Activated T-helper 1 cell treated with Interleukin-2 at 50 U/mL for 16 hours (primary cell): ENCODE data around the gene PHF21A.
"Not testable (repeated sequence)": the region's sequence is repeated elsewhere in the genome, so short reads cannot be mapped to it uniquely, and the experiment has no call there.

ENCODE experiments used
- DNase-seq: peaks from one replicate; pipeline ENCODE4 v3.0.0-alpha.2; 2020; ENCODE audit warnings: low read depth

The PHF21A gene

GRCh38 chr11:46036009-46036408, 85.2 kb downstream of the PHF21A start:
- no peak for DNase-seq

GRCh38 chr11:46034041-46034440, 87.2 kb downstream of the PHF21A start:
- DNase-seq, result no peak

GRCh38 chr11:46026606-46027293, 94.5 kb downstream of the PHF21A start:
- no peak for DNase-seq

- no peak for DNase-seq
These were observed 101.1 kb downstream of the PHF21A start for GRCh38 chr11:46020084-46020599.

GRCh38 chr11:46018651-46019050, 102.6 kb downstream of the PHF21A start:
- DNase-seq, result no peak

- no peak for DNase-seq
These were observed 103.9 kb downstream of the PHF21A start for GRCh38 chr11:46017341-46017740.

GRCh38 chr11:46015941-46016340, 105.3 kb downstream of the PHF21A start:
- DNase-seq, result no peak

GRCh38 chr11:46014168-46014567, 107.1 kb downstream of the PHF21A start:
- not testable (repeated sequence) for DNase-seq

- no peak for DNase-seq
These were observed 109.1 kb downstream of the PHF21A start for GRCh38 chr11:46012185-46012584.

GRCh38 chr11:46010100-46010499, 111.2 kb downstream of the PHF21A start:
- DNase-seq, result no peak

GRCh38 chr11:46009647-46010046, 111.6 kb downstream of the PHF21A start:
- DNase-seq, result no peak

GRCh38 chr11:46006418-46007070, 114.7 kb downstream of the PHF21A start:
- no peak for DNase-seq

- no peak for DNase-seq
These were observed 117.7 kb downstream of the PHF21A start for GRCh38 chr11:46003572-46003971.

GRCh38 chr11:46002189-46002588, 119.1 kb downstream of the PHF21A start:
- no peak for DNase-seq

GRCh38 chr11:46001448-46001914, 119.8 kb downstream of the PHF21A start:
- DNase-seq, result no peak

- no peak for DNase-seq
These were observed 123.7 kb downstream of the PHF21A start for GRCh38 chr11:45997599-45997998.

GRCh38 chr11:45995342-45995734, 125.9 kb downstream of the PHF21A start:
- no peak for DNase-seq

- DNase-seq, result no peak
These were observed 126.6 kb downstream of the PHF21A start for GRCh38 chr11:45994371-45995341.

GRCh38 chr11:45993531-45994001, 127.7 kb downstream of the PHF21A start:
- no peak for DNase-seq

GRCh38 chr11:45988921-45989320, 132.3 kb downstream of the PHF21A start:
- DNase-seq, result no peak

- DNase-seq, result no peak
These were observed 136.0 kb downstream of the PHF21A start for GRCh38 chr11:45985212-45985611.

- DNase-seq, result no peak
These were observed 137.1 kb downstream of the PHF21A start for GRCh38 chr11:45984192-45984591.
